NCI-H1694 (cell line): ENCODE results near the gene TXN2.
"Not testable (repeated sequence)": the region's sequence is repeated elsewhere in the genome, so short reads cannot be mapped to it uniquely, and the experiment has no call there.

Experiments
- DNase-seq: peaks from one replicate; lab custom pipeline; 2025; lab: John Stamatoyannopoulos, UW

TXN2 gene

GRCh38 chr22:36431977-36432376 is 49.5 kb downstream of the TXN2 start:
- no peak for DNase-seq

DNA sequence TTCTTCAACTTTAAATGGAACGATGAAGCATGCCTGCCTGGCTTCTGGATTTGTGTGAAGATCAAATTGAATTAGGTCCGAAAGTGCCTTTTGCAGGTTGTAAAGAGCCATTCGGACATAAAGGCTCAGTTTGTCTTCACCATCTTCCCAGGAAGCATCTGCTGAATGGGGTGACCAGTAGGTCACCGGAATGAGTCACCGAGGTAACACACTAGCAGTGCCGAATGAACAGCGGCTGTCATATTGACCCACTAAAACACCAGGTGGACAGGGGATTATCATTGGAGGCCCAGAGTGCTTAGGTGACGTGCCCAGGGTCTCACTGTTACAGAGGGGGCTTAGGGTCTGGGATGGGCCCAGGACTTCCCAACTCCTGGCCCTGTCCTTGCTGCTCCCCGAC is 50.6 kb downstream of the TXN2 start:
- DNase-seq: no peak

GRCh38 chr22:36427952-36428351 is 53.5 kb downstream of the TXN2 start:
- not testable (repeated sequence) for DNase-seq

GRCh38 chr22:36425977-36426523 is 55.4 kb downstream of the TXN2 start:
- no peak for DNase-seq

DNA sequence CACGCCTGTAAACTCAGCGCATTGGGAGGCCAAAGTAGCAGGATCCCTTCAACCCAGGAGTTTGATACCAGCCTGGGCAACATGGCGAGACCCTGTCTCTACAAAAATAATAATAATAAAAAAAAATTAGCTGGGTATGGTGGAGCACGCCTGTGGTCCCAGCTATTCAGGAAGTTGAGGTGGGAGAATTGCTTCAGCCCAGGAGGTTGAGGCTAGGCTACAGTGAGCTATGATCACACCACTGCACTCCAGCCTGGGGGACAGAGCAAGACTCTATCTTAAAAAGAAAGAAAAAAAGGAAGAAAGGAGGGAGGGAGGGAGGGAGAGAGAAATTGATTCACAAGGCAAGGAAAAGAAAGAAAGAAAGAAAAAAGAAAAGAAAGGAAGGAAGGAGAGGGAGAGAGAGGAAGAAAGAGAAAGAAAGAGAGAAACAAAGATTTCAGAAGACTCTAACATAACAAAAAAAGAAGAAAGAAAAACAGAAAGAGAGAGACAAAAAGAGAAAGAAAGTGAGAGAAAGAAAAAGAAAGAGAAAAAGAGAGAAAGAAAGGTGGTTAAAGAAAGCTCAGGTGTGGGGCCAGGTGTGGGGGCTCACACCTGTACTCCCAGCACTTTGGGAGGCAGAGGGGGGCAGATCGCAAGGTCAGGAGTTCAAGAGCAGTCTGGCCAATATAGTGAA is 56.4 kb downstream of the TXN2 start:
- DNase-seq: no peak

- not testable (repeated sequence) for DNase-seq
Observed at GRCh38 chr22:36424466-36424865, 57.0 kb downstream of the TXN2 start.

GRCh38 chr22:36423461-36424404 is 57.7 kb downstream of the TXN2 start:
- no peak for DNase-seq

DNA sequence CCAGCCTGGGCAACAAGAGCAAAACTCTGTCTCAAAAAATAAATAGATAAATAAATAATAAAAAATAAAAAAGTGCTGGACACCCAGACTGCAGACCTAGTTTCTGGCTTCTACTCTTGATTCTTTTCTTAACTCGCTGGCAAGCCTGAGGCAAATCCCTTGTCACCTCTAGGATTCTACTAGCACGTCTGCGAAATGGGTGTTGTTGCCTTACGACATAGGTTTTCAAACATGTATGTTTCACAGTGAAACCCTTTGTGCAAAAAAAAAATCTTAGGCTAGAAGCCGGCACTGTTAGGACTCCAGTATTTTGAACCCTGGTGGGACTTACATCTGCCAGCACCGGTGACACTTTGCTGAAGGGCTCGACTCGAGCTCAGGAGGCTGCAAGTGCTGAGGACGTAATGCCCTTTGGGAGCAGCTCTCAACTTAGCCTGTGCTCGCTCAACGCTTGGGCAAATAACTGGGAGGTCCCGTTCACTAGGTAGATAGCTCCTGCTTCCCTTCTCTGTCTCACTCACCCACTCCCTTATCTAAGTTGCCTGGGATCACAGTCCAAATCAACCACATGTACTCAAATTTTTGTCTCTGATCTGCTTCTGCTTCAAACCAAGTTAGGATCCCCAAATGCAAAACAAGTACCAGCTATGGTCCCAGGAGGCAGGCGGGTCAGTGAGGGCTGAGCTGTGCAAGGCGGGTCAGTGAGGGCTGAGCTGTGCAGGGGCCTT is 59.0 kb downstream of the TXN2 start:
- DNase-seq: no peak

DNA sequence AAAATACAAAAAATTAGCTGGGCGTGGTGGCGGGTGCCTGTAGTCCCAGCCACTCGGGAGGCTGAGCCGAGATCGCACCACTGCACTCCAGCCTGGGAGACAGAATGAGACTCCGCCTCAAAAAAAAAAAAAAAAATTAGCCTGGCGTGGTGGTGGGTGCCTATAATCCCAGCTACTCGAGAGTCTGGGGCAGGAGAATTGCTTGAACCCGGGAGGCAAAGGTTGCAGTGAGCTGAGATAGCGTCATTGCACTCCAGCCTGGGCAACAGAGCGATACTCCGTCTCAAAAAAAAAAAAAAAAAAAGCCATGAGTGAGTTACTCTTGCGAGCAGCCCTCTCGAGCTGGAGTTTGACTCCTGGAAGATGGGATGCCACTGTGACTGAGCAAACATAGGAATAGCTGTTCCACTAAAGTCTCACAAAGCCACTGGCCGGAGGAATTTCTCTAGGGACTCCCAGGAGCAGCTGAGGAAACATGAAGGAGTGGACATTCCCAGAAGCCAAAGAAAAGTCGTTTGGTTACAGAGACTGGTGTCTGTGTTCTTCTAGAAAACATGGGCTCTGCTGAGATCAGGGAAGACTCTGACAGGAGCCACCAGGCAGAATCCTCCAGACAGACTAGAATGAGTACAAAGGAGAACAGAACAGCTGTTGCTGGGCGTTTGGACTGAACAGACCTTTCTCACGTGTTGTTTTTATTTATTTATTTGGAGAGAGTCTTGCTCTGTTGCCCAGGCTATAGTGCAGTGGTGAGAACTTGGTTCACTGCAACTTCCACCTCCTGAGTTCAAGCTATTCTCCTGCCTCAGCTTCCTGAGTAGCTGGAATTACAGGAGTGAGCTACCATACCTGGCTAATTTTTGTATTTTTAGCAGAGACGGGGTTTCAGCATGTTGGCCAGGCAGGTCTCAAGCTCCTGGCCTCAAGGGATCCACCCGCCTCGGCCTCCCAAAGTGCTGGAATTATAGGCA is 61.2 kb downstream of the TXN2 start:
- DNase-seq: no peak

DNA sequence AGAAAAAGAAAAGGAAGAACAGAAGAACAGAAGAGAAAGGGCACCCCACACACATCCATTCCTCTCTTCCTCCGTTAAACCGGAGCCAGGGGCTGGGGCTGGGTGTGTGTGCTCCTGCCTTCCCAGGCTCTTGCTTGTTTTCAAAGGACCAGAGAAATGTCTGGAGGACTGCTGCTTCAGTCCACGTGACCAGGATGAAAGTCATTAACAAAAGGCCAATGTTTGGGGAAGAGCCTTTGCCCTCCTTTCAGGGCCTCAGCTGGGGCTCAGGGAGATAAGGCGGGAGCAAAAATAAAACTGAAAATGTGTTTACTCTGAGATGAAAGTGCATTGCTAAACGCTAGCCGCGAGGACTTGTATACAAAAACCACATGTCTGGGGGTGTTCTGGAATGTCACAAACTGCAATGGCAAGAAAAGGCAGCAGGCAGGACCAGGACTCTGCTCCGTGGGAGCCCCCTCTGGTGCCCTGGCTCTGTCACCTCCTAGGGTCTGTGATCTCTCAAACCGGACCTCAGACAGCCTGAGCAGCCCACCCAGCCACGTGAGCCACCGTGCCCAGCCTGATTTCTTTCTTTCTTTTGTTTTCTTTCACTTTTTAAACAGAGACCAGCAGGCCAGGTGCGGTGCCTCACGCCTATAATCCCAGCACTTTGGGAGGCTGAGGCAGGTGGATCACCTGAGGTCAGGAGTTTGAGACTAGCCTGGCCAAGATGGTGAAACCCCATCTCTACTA is 62.1 kb downstream of the TXN2 start:
- no peak for DNase-seq

DNA sequence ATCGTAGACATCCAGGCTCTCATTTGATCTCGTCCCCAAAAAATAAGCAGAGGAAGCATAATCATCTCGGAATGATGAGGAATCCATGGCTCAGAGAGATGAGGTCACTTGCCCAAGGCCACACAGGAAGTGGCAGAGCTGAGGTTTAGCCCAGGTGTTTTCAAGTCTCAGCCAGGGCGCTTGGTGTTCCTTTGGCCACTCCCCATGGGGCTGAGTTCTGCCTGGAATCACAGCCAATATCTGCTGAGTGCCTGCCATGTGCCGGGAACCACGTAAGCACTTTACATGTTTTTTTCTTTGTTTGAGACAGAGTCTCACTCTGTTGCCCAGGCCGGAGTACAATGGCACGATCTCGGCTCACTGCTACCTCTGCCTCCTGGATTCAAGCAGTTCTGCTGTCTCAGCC is 64.2 kb downstream of the TXN2 start:
- no peak for DNase-seq
